MCF 10A (cell line): ENCODE data around the gene ARNT2. TPM values are rescaled to one million over a fixed set of nuclear protein-coding genes. Genes with fewer than 3 reads are reported as not detected.

Experiments used
- BruUV-seq: library from RNA; stranded (reverse); fragments of 400-500 nt; replicated peaks from 2 replicates; lab custom pipeline; 2021; lab: Mats Ljungman, UMichigan
- CTCF ChIA-PET: fragments of 300-600 bp; sonication (Branson Sonifier 250); formaldehyde crosslinking; extraction: SDS; loops from one replicate; lab custom pipeline; 2021; ENCODE audit warnings: antibody characterized with exemption, inconsistent platforms; lab: Yijun Ruan, JAX
- POLR2A ChIA-PET: fragments of 300-600, 350-650 bp; sonication (Branson Sonifier 250); formaldehyde crosslinking; extraction: SDS; loops from one replicate; lab custom pipeline; 2020; ENCODE audit warnings: antibody characterized with exemption, inconsistent platforms; lab: Yijun Ruan, JAX
- DNase-seq: peaks from one replicate; pipeline ENCODE4 v3.0.0-alpha.2; 2018; ENCODE audit not compliant: unreplicated experiment
- H3K27ac Mint-ChIP-seq: one replicate; pipeline ENCODE4 v1.8.0; 2022; ENCODE audit warnings: mild to moderate bottlenecking, low read depth, mixed read lengths; ENCODE audit not compliant: unreplicated experiment
- H3K27me3 Mint-ChIP-seq: one replicate; pipeline ENCODE4 v1.8.0; 2022; ENCODE audit warnings: mixed read lengths; ENCODE audit not compliant: insufficient read depth, unreplicated experiment
- H3K36me3 Mint-ChIP-seq: one replicate; pipeline ENCODE4 v1.8.0; 2022; ENCODE audit warnings: mild to moderate bottlenecking, moderate library complexity, mixed read lengths; ENCODE audit not compliant: insufficient read depth, unreplicated experiment
- H3K4me1 Mint-ChIP-seq: one replicate; pipeline ENCODE4 v1.8.0; 2022; ENCODE audit warnings: mixed read lengths; ENCODE audit not compliant: insufficient read depth, unreplicated experiment
- H3K4me3 Mint-ChIP-seq: one replicate; pipeline ENCODE4 v1.8.0; 2022; ENCODE audit warnings: mild to moderate bottlenecking, moderate library complexity, mixed read lengths; ENCODE audit not compliant: unreplicated experiment
- H3K9me3 Mint-ChIP-seq: one replicate; pipeline ENCODE4 v1.8.0; 2022; ENCODE audit warnings: mixed read lengths; ENCODE audit not compliant: unreplicated experiment
- intact Hi-C: fragments of 100-400 bp; cut with micrococcal nuclease; formaldehyde crosslinking; loops from 2 replicates; pipeline ENCODE4 v1.14.1; 2022
- total RNA-seq: library from RNA; stranded (reverse); gene quantifications from 2 replicates; pipeline ENCODE4 v1.2.3, GENCODE V29; 2022
- TF ChIP-seq, protein P1 (sequence below): fragments of 200-600 bp; IDR thresholded peaks from one replicate; pipeline ENCODE4 v1.8.0; 2022; ENCODE audit warnings: antibody characterized with exemption, mild to moderate bottlenecking; ENCODE audit not compliant: unreplicated experiment

ARNT2 gene
- total RNA-seq, 1 experiment from 2014 or later, result 1.6 TPM

DNA sequence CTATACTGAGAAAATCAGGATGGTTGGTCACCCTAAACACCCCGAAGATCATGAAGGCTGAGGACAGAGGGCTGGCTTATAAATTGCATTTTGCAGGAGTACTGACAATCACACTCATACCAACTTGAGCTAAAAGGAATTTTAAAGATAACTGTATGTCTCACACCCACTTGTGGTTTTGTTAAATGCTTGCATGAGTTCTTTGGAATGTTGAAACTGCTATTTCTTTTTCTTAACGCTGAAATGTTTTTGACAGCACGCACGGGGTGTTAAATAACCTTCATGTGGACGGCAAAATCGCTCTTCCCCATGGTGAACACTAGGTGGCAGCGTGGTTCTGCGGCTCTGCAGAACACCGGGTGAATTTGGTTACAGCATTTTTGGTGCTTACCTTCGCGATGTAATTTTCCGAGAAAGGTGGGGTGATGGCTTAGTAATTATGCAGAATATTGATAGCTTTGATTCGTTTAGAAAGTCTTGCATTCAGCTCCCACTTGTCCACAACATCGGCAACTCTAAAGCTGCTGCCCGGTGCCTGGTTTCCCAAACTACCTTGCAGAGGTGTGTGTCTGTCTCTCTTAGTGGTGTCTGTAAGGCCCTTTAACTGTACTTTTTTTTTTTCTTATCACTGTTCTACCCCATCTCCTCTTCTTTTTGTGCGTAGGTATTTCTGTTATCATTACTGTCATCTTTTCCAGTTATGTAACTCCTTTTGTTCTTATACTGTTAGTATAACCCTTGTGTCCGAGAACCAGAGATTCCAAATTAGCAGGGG, 51.7 kb downstream of the ARNT2 start:
- intact Hi-C loops, result loop anchor here (1.0 to 10.0 kb wide), 8 partner anchors 56 to 811 kb away; partner anchors contain the start of genes ABHD17C and CEMIP
- CTCF ChIA-PET, result interaction anchor here (0.5 to 7.6 kb wide), 51 partner anchors 8 to 810 kb away, joined by 3 to 86 read pairs (median 4); partner anchors contain the start of gene CEMIP
- BruUV-seq, result no TSS peak
- H3K36me3 Mint-ChIP-seq, result no peaks in the 10 kb centered on the region
- peaks cover 13% of the 10 kb centered on the region for H3K4me1 Mint-ChIP-seq
- no peak overlapping the region for H3K27ac Mint-ChIP-seq
- TF ChIP-seq, protein P1, sequence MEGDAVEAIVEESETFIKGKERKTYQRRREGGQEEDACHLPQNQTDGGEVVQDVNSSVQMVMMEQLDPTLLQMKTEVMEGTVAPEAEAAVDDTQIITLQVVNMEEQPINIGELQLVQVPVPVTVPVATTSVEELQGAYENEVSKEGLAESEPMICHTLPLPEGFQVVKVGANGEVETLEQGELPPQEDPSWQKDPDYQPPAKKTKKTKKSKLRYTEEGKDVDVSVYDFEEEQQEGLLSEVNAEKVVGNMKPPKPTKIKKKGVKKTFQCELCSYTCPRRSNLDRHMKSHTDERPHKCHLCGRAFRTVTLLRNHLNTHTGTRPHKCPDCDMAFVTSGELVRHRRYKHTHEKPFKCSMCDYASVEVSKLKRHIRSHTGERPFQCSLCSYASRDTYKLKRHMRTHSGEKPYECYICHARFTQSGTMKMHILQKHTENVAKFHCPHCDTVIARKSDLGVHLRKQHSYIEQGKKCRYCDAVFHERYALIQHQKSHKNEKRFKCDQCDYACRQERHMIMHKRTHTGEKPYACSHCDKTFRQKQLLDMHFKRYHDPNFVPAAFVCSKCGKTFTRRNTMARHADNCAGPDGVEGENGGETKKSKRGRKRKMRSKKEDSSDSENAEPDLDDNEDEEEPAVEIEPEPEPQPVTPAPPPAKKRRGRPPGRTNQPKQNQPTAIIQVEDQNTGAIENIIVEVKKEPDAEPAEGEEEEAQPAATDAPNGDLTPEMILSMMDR, result peak; percentile 77
- H3K4me3 Mint-ChIP-seq, result no peak overlapping the region
- H3K9me3 Mint-ChIP-seq, result no peaks in the 10 kb centered on the region
- peak; percentile 77 for DNase-seq
- POLR2A ChIA-PET, result interaction anchor here (0.7 to 2.0 kb wide), 6 partner anchors 19 to 514 kb away, joined by 3 to 6 read pairs (median 4); no protein-coding TSS in a partner anchor
- no peaks in the 10 kb centered on the region for H3K27me3 Mint-ChIP-seq

DNA sequence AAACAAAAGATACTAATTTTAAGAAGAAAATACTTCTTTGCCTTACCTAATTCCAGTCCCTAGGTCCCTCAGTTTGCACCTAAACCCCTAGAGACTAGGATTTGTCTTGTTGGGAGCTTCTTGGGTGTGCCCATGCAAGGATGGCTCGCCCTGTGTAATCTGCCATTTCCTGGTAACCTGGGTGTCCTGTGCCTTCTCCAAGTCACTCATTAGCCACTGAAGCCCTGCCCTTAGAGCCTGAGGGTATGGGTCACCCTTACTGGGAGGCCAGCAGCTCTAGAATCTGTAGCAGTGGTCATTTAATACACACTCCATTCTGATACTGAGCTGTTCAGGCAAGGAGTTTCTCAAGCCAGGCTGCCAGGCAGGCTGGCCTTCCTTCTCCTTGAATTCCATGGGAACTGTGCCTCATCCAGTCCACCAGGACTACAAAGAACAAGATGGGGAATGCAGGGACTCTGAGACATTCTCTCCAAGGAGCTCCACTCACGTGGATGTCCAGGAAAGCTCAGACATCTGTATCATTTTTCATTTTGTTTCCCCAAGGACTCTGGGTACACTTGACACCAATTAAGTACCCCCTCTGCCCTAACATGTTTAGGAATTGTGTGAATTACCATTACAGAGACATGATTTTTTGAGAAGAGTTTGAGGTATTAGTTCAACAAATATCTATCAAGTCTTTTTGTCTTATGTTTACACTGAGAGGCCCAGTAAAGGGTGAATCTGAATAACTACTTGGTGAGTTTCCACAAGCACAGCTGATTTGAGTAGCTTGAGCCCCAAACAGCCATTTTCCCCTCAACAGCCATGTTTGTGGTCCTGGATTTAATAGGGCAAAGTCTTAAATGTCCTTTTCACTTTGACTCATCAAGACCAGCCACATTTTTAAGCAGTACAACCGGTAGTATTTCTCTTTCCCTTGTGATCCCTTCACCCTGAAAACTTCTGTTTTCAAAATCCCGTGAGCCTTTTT, 52.6 kb downstream of the ARNT2 start:
- ChIA-PET POLR2A (interaction anchor here (1.2 to 2.0 kb wide), 3 partner anchors 20 to 513 kb away, joined by 3 to 6 read pairs (median 6); partner anchors contain the start of gene CEMIP), CTCF (interaction anchor here (0.6 to 7.6 kb wide), 38 partner anchors 10 to 809 kb away, joined by 3 to 86 read pairs (median 4); partner anchors contain the start of gene CEMIP)
- Mint-ChIP-seq H3K27ac (no peak overlapping the region), H3K4me3 (no peak overlapping the region), H3K36me3 (no peaks in the 10 kb centered on the region), H3K4me1 (peaks cover 13% of the 10 kb centered on the region), H3K27me3 (no peaks in the 10 kb centered on the region), H3K9me3 (no peaks in the 10 kb centered on the region)
- DNase-seq, result no peak
- intact Hi-C loops, result loop anchor here (1.0 to 10.0 kb wide), 5 partner anchors 55 to 810 kb away; partner anchors contain the start of gene ABHD17C
- TF ChIP-seq, protein P1, result no peak
- no TSS peak for BruUV-seq

DNA sequence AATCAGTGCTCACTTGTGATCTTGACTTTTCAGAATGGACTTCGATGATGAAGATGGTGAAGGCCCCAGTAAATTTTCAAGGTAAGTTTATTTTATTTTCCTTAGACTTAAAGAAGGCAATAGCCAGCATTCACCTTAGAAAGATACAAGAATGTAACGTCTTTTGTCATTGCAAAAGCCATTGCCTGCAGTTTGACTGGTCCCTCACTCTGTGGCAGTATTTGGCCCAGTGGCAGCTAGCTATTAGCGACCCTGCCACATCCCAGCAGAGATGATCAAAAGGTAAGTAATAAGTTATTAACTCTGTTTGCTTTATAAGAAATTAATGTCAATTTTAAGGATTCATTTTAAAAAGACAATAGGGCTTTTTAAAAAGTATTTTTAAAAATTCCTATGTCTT, 53.7 kb downstream of the ARNT2 start:
- no peak for DNase-seq
- H3K9me3 Mint-ChIP-seq, result no peaks in the 10 kb centered on the region
- no peaks in the 10 kb centered on the region for H3K27me3 Mint-ChIP-seq
- intact Hi-C loops, result loop anchor here (5.0 to 10.0 kb wide), 3 partner anchors 239 to 809 kb away; partner anchors contain the start of gene ABHD17C
- ChIA-PET POLR2A (interaction anchor here (1.2 kb wide), 1 partner anchor 322 kb away, joined by 3 read pairs; the partner anchor contains the start of gene CEMIP), CTCF (interaction anchor here (1.1 to 7.6 kb wide), 6 partner anchors 32 to 512 kb away, joined by 3 to 86 read pairs (median 24); partner anchors contain the start of gene CEMIP)
- TF ChIP-seq, protein P1, result no peak
- BruUV-seq, result no TSS peak
- no peaks in the 10 kb centered on the region for H3K36me3 Mint-ChIP-seq
- peaks cover 13% of the 10 kb centered on the region for H3K4me1 Mint-ChIP-seq
- no peak overlapping the region for H3K4me3 Mint-ChIP-seq
- H3K27ac Mint-ChIP-seq, result no peak overlapping the region
